PC-3 (cell line): Measurements from ENCODE around the gene GPR26.

Source experiments
- CTCF ChIP-seq: fragments of 300-600 bp; sonication (generic); conservative IDR thresholded peaks from 2 replicates; pipeline ENCODE4 v1.5.1; 2017; ENCODE audit warnings: antibody characterized with exemption, low read depth, mild to moderate bottlenecking, low read length
- EZH2 ChIP-seq: fragments of 300-600 bp; sonication (generic); IDR thresholded peaks from one replicate; pipeline ENCODE4 v1.6.1; 2017; ENCODE audit warnings: antibody characterized with exemption, mild to moderate bottlenecking, low read length; ENCODE audit not compliant: unreplicated experiment

- TF ChIP-seq CTCF (no peak), EZH2 (no peak)
Observed at GRCh38 chr10:123741711-123742110, 75.6 kb downstream of the GPR26 start.
